ENCODE results near the gene SPDYE4.

Gene SPDYE4

DNA sequence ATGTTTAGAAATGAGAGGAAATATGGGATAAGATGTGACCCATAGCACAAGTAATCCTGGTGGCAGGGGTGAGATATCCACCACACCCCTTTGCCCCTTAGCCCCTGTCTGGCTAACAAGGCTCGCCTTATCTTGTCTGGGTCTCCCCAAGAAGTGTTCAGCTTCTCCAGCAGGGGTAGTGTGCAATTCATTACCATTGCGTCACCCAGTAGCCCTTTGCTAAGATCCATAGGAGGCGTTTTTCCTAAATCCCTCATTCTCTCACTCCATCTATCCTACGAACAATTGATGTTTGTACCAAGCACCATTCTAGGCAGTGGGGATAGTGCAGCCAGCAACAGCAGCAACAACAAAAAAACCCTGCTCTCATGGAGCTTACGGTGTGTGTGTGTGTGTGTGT, 44.5 kb downstream of the SPDYE4 start:
- DNase-seq (ENCODE audit: extremely low read depth in 1 of 2, low read depth in 1 of 2), result no peak

DNA sequence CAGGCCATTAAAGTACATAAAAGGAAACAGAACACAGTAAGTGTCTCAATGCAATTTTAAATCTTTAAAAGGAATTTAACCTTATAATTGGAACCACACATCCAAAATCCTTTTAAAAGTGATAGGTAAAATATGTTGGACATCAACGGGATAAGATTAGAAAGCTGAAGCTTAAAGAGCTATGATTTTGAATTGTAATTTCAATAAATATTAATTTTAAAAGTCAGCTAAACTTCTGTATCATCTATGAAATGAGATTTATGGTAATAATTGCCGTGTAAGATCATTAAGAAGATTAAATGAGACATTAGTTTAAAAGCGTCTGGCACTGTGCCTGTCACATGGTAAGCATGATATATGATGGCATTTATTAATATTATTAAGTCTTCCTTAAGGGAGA, 45.0 kb downstream of the SPDYE4 start:
- no peak for DNase-seq (ENCODE audit: extremely low read depth in 1 of 2, low read depth in 1 of 2)

DNA sequence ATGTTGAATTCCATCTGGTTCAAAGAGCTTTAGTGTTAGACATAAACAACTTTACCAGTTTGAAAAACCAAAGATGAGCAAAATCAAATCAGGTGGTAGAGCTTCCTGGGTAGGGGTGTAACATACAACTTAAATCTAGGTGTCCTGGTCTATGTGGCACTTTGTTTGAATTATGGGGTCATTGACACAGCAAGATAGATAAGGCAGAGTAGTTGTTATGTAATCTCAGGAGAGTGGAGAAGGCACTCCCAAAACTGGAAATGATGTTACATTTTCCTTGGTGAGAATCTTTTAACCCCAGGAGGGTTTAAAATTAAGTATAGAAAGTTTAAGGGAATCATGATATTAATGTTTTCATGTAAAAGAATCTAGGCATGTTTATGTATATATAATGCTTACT, 45.6 kb downstream of the SPDYE4 start:
- no peak for DNase-seq (ENCODE audit: extremely low read depth in 1 of 2, low read depth in 1 of 2)

DNA sequence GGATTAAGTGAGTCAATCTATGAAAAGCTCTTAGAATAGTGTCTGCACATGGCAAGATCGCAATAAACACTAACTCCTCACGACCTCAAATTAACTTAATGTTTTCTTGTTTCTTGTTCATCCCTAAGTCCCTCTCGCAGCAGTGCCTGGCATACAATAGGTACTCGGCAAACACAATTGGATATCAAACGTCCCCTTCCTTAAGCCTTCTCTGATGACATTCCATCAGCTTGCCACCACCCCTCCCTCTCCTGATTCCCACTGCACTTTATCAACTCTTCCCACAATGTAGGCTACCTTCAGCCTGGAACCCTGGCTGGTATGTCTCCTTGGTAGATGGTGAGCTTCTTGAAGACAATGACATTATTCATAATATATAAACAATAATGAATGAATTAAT, 47.1 kb downstream of the SPDYE4 start:
- DNase-seq (ENCODE audit: extremely low read depth in 1 of 2, low read depth in 1 of 2), result no peak

DNA sequence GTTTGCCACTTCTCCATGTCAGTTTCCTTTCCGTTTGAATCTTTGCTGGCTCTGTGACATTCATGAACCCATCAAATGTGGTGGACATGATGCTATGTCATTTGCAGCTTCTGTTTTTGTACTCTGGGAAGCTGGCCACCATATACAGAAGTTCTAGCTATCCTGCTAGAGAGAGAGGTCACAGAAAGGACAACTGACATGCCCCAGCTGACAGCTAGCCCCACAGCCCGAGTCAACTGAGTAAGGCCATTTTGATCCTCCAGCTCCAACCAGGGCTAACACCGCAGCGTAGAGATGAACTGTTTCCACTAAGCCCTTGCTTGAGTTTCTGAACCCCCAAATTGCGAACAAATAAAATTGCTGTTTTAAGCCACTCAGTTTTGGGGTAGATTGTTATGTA, 47.5 kb downstream of the SPDYE4 start:
- no peak for DNase-seq (ENCODE audit: extremely low read depth in 1 of 2, low read depth in 1 of 2)

DNA sequence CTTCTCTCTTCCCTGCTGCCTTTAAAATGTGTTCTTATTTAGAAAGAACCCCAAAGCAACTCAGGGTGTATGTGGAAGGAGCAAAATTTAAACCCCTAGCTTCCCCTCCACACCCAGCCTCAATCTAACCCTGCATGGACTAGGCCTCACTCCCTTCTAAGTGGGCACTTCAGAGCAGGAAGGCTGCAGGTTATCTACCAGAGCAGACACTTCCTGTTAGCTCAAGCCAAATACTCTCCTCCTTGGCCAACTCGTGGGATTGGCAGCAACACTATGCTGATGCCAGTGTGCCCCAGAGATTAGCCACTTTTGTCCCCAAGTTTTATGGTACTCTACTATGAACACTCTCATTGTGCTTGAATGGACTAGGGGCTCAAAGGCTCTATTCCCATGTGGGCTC, 49.3 kb downstream of the SPDYE4 start:
- DNase-seq (ENCODE audit: extremely low read depth in 1 of 2, low read depth in 1 of 2), result no peak

DNA sequence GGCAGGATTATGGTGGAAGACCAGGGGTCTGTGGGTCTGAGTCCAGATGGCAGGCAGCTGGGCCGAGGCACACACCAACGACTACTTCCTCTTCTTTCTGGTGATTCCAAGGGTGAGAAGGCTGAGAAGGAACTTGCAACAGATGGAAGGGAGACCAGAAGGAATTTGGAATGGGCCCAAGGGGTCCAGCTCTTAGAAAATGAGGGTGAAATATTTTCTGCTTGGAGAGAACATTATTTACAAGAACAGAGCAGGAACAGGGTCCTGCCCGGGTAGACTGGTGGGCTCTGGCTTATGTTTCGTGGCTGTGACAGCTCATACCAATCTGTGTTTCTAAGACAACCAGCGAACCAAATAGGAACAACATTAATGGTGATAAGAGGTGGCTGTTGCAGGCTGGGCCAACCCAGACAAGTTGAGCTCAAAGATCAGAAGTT, 50.3 kb downstream of the SPDYE4 start:
- DNase-seq (ENCODE audit: extremely low read depth in 1 of 2, low read depth in 1 of 2), result no peak

DNA sequence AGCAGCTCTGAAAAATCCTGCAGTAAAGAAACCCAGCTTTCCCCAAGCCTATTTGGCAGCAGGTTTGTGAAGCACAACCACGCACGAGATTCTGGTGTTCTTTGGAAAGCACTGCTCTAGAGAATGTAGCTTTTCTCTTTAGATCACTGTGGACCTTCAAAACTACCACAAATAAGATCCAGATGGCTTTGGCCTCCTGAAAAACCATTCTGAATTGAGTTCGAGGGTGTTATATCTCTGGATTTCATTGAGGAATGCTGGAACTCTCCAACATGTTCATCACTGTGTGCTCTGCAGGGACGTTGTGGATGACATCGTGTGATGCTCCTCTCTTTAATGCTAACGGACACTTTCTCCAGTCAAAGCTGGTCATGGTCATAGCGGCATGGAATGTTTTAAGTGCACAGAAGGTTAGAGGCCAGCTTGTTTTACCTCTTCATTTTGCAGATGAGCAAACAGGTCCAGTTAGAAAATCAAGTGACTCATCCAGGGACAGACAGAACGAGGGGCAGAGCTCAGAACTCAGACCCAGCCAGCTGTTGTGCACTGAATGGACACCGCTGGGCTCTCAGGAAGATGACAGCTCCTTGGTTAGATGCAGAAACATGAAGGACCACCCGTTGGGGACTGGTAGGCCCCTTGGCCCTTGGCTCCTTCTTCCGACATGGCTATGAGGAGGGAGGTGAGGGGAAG, 50.9 kb downstream of the SPDYE4 start:
- no peak for DNase-seq (ENCODE audit: extremely low read depth in 1 of 2, low read depth in 1 of 2)

DNA sequence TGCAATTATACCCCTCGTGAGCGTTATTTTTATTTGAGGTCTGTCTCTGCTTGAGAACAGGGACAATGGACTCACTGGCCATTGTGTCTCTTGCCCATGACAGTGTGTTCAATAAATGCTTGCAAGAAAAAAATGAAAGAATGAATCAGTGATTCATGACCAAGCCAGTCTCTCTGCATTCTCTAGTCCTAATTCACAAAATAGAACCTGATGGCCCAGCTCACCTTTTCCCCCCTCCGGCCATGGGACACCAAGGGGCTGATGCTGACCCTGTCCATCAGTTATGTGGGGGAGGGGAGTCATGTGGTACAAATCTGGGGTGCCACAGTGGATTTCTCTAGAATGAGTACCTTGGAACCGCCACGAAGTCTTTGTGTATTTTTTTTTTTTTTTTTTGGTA, 51.9 kb downstream of the SPDYE4 start:
- DNase-seq (ENCODE audit: extremely low read depth in 1 of 2, low read depth in 1 of 2), result no peak

DNA sequence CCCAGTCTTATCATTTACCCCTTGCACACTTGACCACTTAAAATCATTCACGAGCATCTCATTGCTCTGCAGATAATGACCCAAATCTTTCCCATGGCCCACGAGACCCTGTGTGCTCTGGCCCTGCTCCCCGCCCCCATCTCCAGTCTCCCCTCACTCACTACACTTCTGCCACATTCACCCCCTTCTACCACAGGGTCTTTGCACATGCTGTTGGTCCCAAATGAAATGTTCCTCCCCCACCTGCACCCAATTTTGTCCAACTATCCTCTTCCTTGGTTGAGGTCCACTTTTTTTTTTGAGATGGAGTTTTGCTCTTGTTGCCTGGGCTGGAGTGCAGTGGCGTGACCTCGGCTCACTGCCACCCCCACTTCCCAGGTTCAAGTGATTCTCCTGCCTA, 52.9 kb downstream of the SPDYE4 start:
- no peak for DNase-seq (ENCODE audit: extremely low read depth in 1 of 2, low read depth in 1 of 2)

DNA sequence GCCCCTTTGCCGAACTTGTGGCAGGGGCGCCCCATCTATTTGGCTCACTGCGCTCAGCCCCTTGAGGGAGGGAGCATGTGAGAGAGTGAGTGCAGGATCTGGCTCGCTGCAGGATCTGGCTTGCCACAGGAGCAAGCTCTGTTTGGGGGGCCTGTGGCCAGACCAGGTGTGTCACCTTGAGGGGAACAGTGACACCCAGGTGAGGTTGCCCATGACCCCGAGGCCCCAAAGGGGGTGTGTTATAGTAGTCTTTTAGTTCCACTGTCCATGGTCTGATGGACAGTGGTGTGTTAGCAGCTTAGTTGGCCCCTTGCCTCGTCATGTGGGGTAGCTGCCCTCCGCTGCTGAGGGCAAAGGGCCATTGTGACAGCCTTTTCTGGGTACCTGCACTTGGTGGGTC, 55.3 kb downstream of the SPDYE4 start:
- DNase-seq (ENCODE audit: extremely low read depth in 1 of 2, low read depth in 1 of 2), result no peak

DNA sequence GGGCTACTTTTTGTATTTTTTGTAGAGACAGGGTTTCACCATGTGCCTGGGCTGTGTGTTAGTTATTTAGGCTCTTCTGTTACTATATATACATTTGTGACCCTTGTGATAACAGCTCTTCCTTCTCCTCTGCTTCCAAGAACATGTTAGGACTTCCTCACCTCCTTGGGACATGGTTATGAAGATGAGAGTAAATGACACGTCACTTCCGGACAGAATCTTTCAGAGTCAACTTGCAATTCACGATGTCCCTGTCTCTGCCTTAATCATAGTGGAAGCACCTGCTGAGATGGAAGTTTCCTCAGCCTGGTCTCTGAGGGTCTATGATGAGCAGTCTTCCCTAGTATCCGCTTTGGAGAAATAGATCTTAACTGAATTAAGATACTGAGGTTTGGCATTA, 56.6 kb downstream of the SPDYE4 start:
- DNase-seq (ENCODE audit: extremely low read depth in 1 of 2, low read depth in 1 of 2), result no peak

DNA sequence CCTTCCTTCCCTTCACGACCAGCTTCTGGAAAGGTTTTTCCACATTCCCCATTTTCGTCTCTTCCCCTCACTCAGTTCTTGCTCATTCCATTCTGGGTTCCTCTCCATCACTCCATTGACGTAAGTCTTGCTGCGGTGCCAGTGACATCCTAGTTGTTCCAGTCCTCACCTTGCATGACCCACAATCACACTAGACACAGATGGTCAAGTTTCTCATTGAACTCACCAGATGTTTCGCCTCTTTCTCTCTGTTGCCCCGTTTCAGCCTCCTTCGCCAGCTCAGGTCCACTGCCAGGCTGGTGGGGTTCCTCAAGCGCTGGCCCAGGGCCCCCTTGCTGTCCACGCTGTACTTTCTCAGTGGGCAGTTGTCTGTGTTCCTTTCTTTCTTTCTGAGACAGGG, 57.1 kb downstream of the SPDYE4 start:
- no peak for DNase-seq (ENCODE audit: extremely low read depth in 1 of 2, low read depth in 1 of 2)
